GM19099 (cell line): ENCODE measurements around the gene BLID.

Source experiments
- POLR2A ChIP-seq: IDR thresholded peaks from 3 replicates; pipeline ENCODE4 v1.6.1; 2011; ENCODE audit warnings: low read depth; ENCODE audit not compliant: insufficient read length; ENCODE audit errors: extremely low read depth

The BLID gene, protein sequence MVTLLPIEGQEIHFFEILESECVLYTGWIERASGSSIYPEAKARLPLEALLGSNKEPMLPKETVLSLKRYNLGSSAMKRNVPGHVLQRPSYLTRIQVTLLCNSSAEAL

DNA sequence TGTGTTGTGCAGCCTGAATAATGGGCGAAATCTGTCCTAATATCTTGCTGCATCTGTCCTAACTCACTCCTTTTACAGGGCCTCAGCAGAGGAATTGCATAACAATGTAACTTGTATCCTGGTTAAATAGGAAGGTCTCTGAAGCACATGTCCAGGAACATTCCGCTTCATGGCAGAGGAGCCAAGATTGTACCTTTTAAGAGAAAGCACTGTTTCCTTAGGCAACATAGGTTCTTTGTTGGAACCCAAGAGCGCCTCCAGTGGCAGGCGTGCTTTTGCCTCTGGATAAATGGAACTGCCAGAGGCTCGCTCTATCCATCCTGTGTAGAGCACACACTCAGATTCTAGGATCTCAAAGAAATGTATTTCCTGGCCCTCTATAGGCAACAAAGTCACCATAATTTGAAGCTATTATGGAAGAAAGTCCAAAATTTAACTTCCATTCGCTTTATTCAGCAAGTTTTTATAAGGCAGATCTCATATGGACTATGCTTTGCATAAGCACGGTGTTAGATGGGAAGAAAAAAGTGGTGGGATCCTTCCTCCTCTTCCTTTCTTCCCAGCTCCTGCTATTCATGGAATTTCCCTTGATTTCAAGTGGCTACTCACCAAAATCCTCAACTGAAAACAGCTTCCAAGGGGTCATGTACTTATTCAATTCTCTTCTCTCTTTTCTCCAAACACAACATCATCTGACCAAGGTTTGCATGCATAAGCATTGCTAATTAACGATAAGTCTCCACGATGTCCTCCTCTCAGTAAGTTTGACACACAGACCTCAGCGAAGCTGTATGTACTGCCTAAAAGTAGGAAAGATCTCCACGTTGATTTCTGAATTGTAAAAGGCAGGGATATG is at the start of gene BLID:
Gene BLID (minus strand): TSS at position 692 of the 856 bp plus-strand sequence. CDS start 293 bp downstream, at position 399.
- TF ChIP-seq POLR2A: no peak

DNA sequence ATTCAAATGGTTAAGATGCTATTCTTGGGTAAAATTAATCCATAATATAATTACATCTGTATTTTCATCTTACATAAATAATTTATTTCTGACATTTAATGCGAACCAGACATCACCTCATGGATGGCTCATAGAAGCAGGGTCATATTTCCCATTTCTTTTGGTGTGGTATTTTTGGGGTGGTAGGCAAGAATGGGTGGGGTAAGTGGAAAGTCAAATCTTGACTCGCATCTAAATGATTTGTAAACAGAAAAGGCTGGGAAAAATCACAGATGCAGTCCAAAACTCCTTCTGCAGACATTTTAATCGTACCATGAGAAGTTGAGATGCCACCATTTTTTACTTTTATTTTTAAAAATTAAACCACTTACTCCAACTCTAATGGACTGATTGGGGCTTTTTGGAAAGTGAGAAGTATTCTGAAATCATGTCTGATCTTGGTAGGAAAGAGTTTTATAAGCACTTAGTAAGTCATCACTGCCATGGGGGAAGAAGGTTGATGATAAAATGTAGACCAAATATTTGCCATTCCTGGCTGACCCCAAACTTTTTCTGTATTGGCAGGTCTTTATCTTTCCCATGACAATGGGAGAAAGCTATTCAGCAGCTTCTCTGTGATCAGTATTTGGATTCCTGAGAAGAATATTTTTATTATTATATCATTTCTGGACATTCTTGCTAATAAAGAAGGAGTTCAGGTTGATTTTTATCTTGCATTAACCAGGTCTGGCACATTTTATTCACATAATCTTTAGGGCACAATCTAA is 47.2 kb upstream of the BLID start:
- no peak for TF ChIP-seq POLR2A

DNA sequence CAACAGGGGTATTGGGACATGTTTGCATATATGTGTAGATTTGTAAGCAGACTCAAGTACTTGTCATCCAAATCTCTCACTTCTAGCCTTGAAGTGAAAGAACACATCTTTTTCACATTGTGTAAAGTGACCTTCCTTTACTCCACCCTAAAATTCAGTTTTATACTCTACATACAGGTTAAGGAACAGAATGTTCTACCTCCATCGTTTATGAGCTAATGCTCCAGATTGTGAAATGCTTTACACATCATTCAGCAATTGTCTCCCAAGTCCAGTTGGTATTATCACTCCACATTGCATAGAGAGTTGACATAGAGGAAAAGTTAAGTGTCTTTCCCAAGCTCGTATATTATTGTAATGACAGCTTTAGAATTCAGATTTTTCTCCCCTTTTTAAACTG is 46.1 kb upstream of the BLID start:
- TF ChIP-seq POLR2A: no peak

DNA sequence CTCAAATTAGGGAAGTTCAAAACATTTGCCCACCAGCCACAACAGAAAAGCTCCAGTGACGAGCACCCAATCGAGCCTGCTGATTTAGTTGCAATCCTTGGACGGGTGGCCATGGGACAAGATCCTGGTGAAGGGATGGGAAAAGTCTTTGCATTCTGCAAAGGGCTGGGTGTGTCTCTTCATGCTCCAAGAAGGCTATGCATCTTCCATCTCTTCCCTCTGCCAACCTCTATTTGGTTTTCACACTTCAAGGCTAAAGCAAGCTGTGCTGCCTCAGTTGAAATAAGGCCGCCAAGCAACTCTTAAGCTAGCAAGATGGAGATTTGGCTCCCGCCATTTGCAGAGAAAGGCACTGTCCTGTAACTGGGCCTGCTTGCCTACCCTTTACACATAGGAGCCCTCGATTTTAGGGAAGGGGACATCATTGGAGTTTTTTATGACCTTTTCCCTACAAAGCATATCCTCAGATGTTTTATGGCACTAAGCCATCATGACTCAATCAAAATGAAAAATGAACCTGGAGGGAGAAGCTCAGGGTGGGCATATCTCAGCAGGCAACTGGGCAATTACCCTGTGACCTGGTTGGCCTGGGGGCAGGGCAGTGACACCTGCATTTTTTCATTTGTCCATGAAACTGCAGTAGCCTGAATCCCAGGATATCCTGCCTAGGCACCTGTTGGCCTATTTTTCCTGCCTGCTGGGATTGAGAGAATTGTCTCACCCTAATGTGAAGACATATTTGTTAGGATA is 45.0 kb upstream of the BLID start:
- TF ChIP-seq POLR2A: no peak

DNA sequence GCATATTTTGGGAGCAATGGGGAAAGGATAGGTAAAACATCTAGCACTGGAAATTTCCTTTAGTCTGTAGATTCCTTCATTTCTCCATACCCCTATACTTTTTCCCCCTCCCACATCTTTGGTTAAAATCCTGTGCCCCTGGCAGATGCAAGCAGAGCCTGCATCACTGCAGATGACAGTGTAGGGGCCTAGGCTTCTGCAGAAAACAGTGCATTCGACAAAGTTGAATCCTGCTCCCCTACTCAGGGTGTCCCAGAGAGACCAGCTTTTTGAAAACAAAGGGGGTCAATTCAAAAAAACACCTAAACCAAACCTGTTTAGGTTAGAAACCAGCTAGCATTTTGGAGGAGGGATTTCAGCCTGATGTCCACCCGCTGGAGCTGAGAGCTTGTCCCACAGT is 43.8 kb upstream of the BLID start:
- TF ChIP-seq POLR2A: no peak

DNA sequence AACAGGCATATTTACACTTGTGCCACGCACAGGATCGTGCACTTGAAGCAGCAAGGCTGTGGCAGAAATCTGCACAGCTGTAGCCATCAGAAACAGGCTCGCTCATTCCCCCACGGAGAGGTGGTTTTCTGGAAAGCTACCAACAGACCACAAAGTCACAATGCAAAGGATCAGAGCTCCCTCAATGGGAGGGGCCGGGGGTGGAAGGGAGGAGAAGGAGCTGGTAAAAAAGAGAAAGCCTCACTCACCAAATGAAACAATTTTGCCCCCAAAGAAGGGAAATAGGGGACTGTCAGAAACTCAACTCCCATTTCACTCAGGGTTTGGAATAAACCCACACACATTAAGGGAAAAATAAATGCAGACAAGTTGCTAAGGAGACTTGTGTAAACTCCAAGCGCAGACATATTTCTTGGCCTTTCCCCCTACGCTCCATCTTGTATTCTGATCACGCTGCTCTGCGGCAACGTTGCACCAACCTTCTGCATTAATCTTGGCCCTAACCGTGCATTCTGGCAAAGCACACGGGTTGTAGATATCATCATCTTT is 43.2 kb upstream of the BLID start:
- no peak for TF ChIP-seq POLR2A

DNA sequence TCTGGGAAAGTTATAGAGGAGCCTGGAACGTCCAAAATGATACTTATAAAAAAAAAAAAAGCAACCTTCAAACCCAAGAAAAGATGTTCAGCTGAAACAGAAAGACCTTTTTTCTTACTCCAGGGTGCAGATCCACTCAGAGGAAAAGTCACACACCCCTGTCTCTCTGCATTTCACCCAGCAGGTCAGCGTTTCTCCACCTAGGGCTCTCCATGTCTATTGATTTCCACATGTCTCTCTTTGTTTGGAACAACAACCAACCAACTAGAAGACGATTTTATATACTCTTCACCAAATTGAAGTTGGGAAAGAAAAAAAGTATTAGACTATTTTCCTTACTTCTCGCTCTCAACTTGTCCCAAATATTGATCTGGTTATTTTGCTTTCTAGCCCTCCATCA is 42.2 kb upstream of the BLID start:
- no peak for TF ChIP-seq POLR2A

DNA sequence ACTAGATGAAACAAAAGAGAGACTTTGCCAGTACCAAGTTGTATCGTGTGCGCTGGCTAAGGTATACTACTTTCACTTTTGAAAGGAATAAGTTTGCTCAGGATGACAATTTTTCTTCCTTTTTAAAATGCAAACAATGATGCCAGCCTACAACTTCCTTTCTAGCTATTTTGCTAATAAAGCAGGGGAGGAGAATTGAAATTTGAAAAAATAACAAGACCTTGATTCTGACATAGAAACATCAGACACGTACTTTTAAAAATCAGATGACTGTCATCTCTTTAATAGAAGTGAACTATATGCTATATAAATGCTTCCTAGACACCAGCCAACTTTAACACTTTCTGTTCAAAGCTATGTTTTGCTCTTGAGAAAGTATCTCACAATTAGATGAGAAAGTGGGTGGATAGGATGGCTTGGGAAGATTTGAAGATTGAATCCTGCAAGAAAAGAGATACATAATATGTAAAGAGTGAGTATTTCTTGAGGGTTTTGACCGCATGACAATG is 41.7 kb upstream of the BLID start:
- no peak for TF ChIP-seq POLR2A

DNA sequence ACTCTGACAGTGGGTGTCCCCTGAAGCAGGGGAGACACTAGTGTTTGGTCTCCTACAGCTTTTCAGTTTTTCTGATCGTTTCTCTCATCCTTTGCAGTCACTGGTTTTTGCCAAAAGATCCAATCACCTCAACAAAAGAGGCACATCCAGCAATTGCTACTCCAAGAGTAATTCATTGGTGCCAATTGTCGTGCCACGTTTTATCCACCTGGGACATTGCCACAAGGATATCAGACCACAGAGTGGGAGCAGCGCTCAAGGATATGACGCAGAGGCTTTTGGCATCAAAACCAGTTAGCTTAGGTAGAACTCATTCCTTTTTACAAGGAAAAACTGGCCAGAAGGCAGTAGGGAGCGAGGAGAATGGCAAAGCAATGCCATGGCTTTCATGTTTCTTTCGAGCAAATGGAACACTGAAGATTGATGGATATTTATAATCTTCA is 40.9 kb upstream of the BLID start:
- TF ChIP-seq POLR2A: no peak

DNA sequence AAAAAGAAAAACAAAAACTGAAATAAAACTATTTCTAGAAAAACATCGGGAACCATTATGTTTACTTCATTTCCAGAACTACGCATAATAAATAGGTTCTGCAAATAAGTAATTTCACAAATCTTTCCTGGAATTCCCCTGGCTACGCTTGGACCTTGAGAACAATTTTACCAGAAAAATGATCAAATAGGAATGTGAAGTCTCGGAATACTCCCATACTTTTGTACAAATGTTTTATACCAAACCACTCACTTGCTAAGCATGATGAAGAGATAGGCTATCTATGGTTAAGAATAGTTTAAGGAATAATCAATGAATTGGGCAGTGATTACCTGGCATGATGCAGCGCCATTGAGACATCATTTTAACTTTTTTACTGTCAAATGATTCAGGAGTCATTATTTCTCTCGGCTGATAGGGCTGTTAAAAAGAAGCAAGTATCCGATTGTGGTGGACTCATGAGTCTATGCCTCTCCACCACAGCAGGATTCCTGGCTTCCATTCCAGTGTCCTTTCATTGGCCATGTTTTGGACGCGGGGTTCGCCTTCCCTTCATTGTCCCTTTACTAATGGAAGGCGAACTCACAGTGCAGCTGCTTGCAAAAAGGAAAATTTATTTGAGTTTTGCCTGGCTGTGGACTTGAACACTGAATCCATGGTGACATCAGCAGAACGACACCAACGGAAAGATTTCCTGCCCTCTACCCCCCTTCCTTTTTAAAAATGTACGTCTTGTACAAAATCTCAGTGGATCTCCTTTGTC is 39.9 kb upstream of the BLID start:
- no peak for TF ChIP-seq POLR2A

DNA sequence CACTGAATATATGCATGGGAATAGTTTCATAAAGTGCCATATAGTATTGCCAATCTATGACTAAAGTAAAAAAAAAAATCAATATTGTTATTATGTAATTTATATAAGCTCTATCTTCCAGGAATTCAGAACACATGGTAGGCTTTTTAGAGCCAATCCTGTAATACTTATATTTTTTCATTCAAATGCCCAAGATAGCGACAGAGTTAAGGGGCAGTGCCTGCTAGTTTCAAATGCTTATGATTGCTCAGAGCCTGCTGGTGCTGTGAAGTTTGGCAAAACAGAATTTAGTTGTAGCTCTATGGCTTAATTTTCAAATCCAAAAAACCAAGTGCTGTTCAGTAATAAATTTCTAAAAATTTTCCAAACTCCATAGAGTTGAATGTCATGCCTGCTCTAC is 39.0 kb upstream of the BLID start:
- TF ChIP-seq POLR2A: no peak

DNA sequence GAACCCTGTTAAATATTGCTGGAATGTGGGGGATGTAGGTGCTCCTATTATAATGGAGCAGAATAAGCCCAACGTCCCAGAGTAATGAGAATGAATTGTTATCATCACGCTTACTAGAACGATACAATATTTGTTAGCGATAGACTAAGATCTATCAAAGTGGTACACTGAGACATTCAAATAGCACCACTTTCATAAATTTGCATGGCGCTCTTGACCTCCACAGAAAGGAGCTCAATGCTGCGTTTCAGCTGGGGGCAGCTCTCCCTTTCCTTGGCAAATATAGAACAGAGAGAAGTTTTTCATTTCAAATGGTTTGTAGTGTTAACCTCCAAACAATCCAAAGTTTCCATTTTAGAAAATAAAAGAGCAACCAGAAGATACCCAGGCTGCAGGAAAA is 38.2 kb upstream of the BLID start:
- TF ChIP-seq POLR2A: no peak

DNA sequence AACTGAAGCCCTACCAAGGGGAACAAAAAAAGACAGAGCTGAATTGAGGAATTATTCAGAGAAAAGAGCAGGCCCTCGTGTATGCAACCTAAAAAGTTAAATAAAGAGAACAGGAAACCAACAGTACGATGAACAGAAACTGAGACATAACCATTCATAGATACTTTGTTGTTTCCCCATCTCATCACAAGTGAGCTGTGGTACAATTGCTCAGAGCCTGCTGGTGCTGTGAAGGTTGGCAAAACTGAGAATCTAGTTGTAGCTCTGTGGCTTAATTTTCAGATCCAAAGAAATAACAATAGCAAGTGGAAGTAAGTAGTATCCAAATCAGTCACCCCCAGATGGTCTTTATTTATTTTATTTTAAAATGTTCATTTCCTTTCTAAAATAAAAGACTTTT is 37.7 kb upstream of the BLID start:
- TF ChIP-seq POLR2A: no peak
